Central memory CD8-positive, alpha-beta T cell (primary cell): ENCODE data around the gene GNS.
A peak's percentile ranks its signal among the peaks of the same experiment; 100 is the strongest.

Source experiments
- ATAC-seq: fragments of 150-1000 bp; cut with Tn5 transposase; replicated peaks from 2 replicates; pipeline ENCODE4 v1.10.0; 2022; ENCODE audit warnings: mild to moderate bottlenecking, moderate FRiP score, moderate number of reproducible peaks; ENCODE audit not compliant: poor library complexity, severe bottlenecking; ENCODE audit errors: extremely low read depth
- DNase-seq, 2 donors: peaks; one replicate each; pipeline ENCODE4 v3.0.0; 2021; ENCODE audit warnings: low spot score in 2 of 2
- H3K27ac Mint-ChIP-seq: one replicate; pipeline ENCODE4 v1.8.0; 2022; ENCODE audit warnings: low read depth, mild to moderate bottlenecking, moderate library complexity, mixed read lengths
- H3K27me3 Mint-ChIP-seq: one replicate; pipeline ENCODE4 v1.8.0; 2022; ENCODE audit warnings: mixed read lengths
- H3K36me3 Mint-ChIP-seq: one replicate; pipeline ENCODE4 v1.8.0; 2022; ENCODE audit warnings: mild to moderate bottlenecking, moderate library complexity, mixed read lengths; ENCODE audit not compliant: insufficient read depth
- H3K4me1 Mint-ChIP-seq: one replicate; pipeline ENCODE4 v1.8.0; 2022; ENCODE audit warnings: mixed read lengths
- H3K4me3 Mint-ChIP-seq: one replicate; pipeline ENCODE4 v1.8.0; 2022; ENCODE audit warnings: mild to moderate bottlenecking, moderate library complexity, mixed read lengths
- H3K9me3 Mint-ChIP-seq: one replicate; pipeline ENCODE4 v1.8.0; 2022; ENCODE audit warnings: mixed read lengths

GNS gene

GRCh38 chr12:64743206-64743605 lies 16.0 kb downstream of the GNS start:
- no peak for DNase-seq
- Mint-ChIP-seq H3K27me3 (no peaks in the 10 kb centered on the region), H3K4me3 (no peak overlapping the region), H3K9me3 (no peaks in the 10 kb centered on the region), H3K4me1 (no peaks in the 10 kb centered on the region), H3K27ac (no peak overlapping the region), H3K36me3 (peaks cover 41% of the 10 kb centered on the region)
- no peak for ATAC-seq

GRCh38 chr12:64742416-64742815 lies 16.8 kb downstream of the GNS start:
- Mint-ChIP-seq H3K27ac (no peak overlapping the region), H3K9me3 (no peaks in the 10 kb centered on the region), H3K4me1 (peaks cover 3% of the 10 kb centered on the region), H3K4me3 (no peak overlapping the region), H3K36me3 (peaks cover 43% of the 10 kb centered on the region), H3K27me3 (no peaks in the 10 kb centered on the region)
- no peak for DNase-seq
- ATAC-seq, result no peak

GRCh38 chr12:64740646-64741045 lies 18.6 kb downstream of the GNS start:
- H3K9me3 Mint-ChIP-seq, result no peaks in the 10 kb centered on the region
- H3K4me1 Mint-ChIP-seq, result peaks cover 5% of the 10 kb centered on the region
- DNase-seq (no peak), ATAC-seq (no peak)
- H3K27me3 Mint-ChIP-seq, result no peaks in the 10 kb centered on the region
- peaks cover 46% of the 10 kb centered on the region for H3K36me3 Mint-ChIP-seq
- H3K4me3 Mint-ChIP-seq, result no peak overlapping the region
- H3K27ac Mint-ChIP-seq, result no peak overlapping the region

GRCh38 chr12:64739778-64740177 lies 19.4 kb downstream of the GNS start:
- no peaks in the 10 kb centered on the region for H3K27me3 Mint-ChIP-seq
- no peaks in the 10 kb centered on the region for H3K9me3 Mint-ChIP-seq
- no peak overlapping the region for H3K4me3 Mint-ChIP-seq
- no peak overlapping the region for H3K27ac Mint-ChIP-seq
- peaks cover 46% of the 10 kb centered on the region for H3K36me3 Mint-ChIP-seq
- peaks cover 5% of the 10 kb centered on the region for H3K4me1 Mint-ChIP-seq
- DNase-seq (no peak), ATAC-seq (no peak)

GRCh38 chr12:64737539-64737938 lies 21.7 kb downstream of the GNS start:
- ATAC-seq, result no peak
- H3K27ac Mint-ChIP-seq, result no peak overlapping the region
- H3K36me3 Mint-ChIP-seq, result peaks cover 41% of the 10 kb centered on the region

DNA sequence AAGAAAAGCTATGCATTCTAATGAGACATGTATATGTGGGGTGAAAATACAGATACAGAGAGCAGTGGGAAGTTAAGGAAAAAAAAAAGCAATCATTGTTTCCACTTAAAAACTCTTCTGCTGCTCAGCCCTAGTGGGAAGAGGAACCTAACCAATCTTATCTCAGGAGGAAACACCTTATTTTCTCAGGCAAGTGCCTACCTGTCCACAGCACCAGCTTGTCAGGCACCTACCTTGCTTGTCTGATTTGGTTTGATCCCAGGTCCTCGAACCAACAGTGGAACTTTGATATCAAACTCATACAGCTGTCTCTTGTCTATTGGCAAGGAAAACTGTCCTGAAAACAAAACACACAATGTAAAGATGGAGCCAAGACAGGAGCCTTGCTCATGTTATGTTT lies 22.4 kb downstream of the GNS start:
- no peaks in the 10 kb centered on the region for H3K9me3 Mint-ChIP-seq
- H3K27ac Mint-ChIP-seq, result no peak overlapping the region
- H3K4me3 Mint-ChIP-seq, result no peak overlapping the region
- peaks cover 39% of the 10 kb centered on the region for H3K36me3 Mint-ChIP-seq
- ATAC-seq (no peak), DNase-seq (no peak)
- peaks cover 5% of the 10 kb centered on the region for H3K4me1 Mint-ChIP-seq
- no peaks in the 10 kb centered on the region for H3K27me3 Mint-ChIP-seq

More at GRCh38 chr12:64737539-64737938, 21.7 kb downstream of the GNS start:
- no peaks in the 10 kb centered on the region for H3K9me3 Mint-ChIP-seq
- no peaks in the 10 kb centered on the region for H3K27me3 Mint-ChIP-seq
- no peak overlapping the region for H3K4me3 Mint-ChIP-seq
- no peak for DNase-seq
- peaks cover 5% of the 10 kb centered on the region for H3K4me1 Mint-ChIP-seq

GRCh38 chr12:64735442-64735841 lies 23.8 kb downstream of the GNS start:
- peaks cover 28% of the 10 kb centered on the region for H3K36me3 Mint-ChIP-seq

GRCh38 chr12:64733857-64734256 lies 25.3 kb downstream of the GNS start:
- ATAC-seq (no peak), DNase-seq (no peak)
- H3K27ac Mint-ChIP-seq, result no peak overlapping the region
- H3K9me3 Mint-ChIP-seq, result no peaks in the 10 kb centered on the region
- H3K27me3 Mint-ChIP-seq, result no peaks in the 10 kb centered on the region
- peaks cover 26% of the 10 kb centered on the region for H3K4me1 Mint-ChIP-seq
- peaks cover 17% of the 10 kb centered on the region for H3K36me3 Mint-ChIP-seq
- no peak overlapping the region for H3K4me3 Mint-ChIP-seq

More at GRCh38 chr12:64735442-64735841, 23.8 kb downstream of the GNS start:
- H3K27me3 Mint-ChIP-seq, result no peaks in the 10 kb centered on the region
- DNase-seq (no peak), ATAC-seq (no peak)
- peaks cover 17% of the 10 kb centered on the region for H3K4me1 Mint-ChIP-seq
- H3K27ac Mint-ChIP-seq, result no peak overlapping the region
- no peak overlapping the region for H3K4me3 Mint-ChIP-seq
- no peaks in the 10 kb centered on the region for H3K9me3 Mint-ChIP-seq

GRCh38 chr12:64731683-64732082 lies 27.5 kb downstream of the GNS start:
- Mint-ChIP-seq H3K27me3 (no peaks in the 10 kb centered on the region), H3K9me3 (no peaks in the 10 kb centered on the region), H3K36me3 (peaks cover 14% of the 10 kb centered on the region), H3K27ac (peak overlapping the region; percentile 97), H3K4me1 (peaks cover 20% of the 10 kb centered on the region), H3K4me3 (no peak overlapping the region)
- no peak for ATAC-seq
- no peak for DNase-seq

- no peak for DNase-seq
- Mint-ChIP-seq H3K36me3 (peaks cover 9% of the 10 kb centered on the region), H3K27me3 (no peaks in the 10 kb centered on the region), H3K9me3 (no peaks in the 10 kb centered on the region), H3K4me1 (peaks cover 20% of the 10 kb centered on the region), H3K27ac (peak overlapping the region; percentile 97), H3K4me3 (peak overlapping the region; percentile 65)
- peak; percentile 53 for ATAC-seq
Measured at GRCh38 chr12:64730588-64730969, 28.6 kb downstream of the GNS start.

- H3K9me3 Mint-ChIP-seq, result no peaks in the 10 kb centered on the region
- no peak for DNase-seq
- H3K27me3 Mint-ChIP-seq, result no peaks in the 10 kb centered on the region
- H3K36me3 Mint-ChIP-seq, result peaks cover 9% of the 10 kb centered on the region
- ATAC-seq, result peak; percentile 86
- H3K4me1 Mint-ChIP-seq, result peaks cover 20% of the 10 kb centered on the region
- peak overlapping the region; percentile 65 for H3K4me3 Mint-ChIP-seq
- H3K27ac Mint-ChIP-seq, result peak overlapping the region; percentile 97
Measured at GRCh38 chr12:64729909-64730587, 29.2 kb downstream of the GNS start.

GRCh38 chr12:64724201-64724745 lies 34.9 kb downstream of the GNS start:
- H3K4me1 Mint-ChIP-seq, result peaks cover 8% of the 10 kb centered on the region
- peak overlapping the region; percentile 12 for H3K27ac Mint-ChIP-seq
- H3K4me3 Mint-ChIP-seq, result no peak overlapping the region
- ATAC-seq (no peak), DNase-seq (no peak)
- peaks cover 23% of the 10 kb centered on the region for H3K36me3 Mint-ChIP-seq
- H3K27me3 Mint-ChIP-seq, result no peaks in the 10 kb centered on the region
- H3K9me3 Mint-ChIP-seq, result no peaks in the 10 kb centered on the region

DNA sequence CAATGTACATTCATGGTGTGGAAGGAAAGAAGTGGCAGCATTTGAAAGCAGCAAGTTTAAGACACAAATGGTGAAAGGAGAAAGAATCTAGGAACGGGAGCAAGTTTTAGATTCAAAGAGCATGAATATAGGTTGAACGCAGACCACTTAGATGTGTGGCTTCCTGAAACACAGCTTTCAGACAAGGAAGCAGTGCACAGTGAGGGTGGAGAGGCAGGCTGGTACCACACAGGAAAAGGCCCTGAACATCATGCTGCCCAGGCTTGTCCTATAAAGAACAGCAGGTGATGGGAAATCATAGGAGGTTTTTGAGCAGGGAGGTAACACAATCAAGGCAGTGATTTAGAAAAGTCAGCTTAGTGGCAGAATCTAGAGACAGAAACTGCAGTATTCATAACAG lies 35.6 kb downstream of the GNS start:
- Mint-ChIP-seq H3K9me3 (no peaks in the 10 kb centered on the region), H3K27me3 (no peaks in the 10 kb centered on the region), H3K27ac (peak overlapping the region; percentile 12), H3K4me3 (no peak overlapping the region), H3K36me3 (peaks cover 25% of the 10 kb centered on the region), H3K4me1 (peaks cover 8% of the 10 kb centered on the region)
- ATAC-seq, result peak; percentile 28
- no peak for DNase-seq
